GM12878 (cell line): ENCODE data around the gene TRMO. TPM values are rescaled to one million over a fixed set of nuclear protein-coding genes. Genes with fewer than 3 reads are reported as not detected.

Experiments
- ATAC-seq: fragments of 200-7000 bp; cut with Tn5 transposase; 3 replicates; pipeline ENCODE4 v1.9.1; 2020; ENCODE audit warnings: mild to moderate bottlenecking, moderate library complexity
- BruUV-seq: library from RNA; stranded (reverse); fragments of 400-500 nt; replicated peaks from 2 replicates; lab custom pipeline; 2021; lab: Mats Ljungman, UMichigan
- CTCF ChIA-PET: fragments of 300-600 bp; sonication (Branson Sonifier 250); formaldehyde crosslinking; extraction: SDS; loops from one replicate; lab custom pipeline; 2021; ENCODE audit warnings: inconsistent platforms; lab: Yijun Ruan, JAX
- POLR2A ChIA-PET: fragments of 350-600 bp; formaldehyde crosslinking; extraction: SDS; loops from one replicate; lab custom pipeline; 2021; ENCODE audit warnings: inconsistent platforms; lab: Charles Lee
- RAD21 ChIA-PET: fragments of 300-600 bp; sonication (Branson Sonifier 250); formaldehyde crosslinking; loops from one replicate; lab custom pipeline; 2023; ENCODE audit warnings: antibody characterized with exemption; ENCODE audit not compliant: unreplicated experiment; lab: Charles Lee
- SMC1A ChIA-PET: fragments of 300-600 bp; sonication (Branson Sonifier 250); formaldehyde crosslinking; loops from one replicate; lab custom pipeline; 2023; ENCODE audit not compliant: unreplicated experiment, uncharacterized antibody; lab: Charles Lee
- DNase-seq: peaks from one replicate; pipeline ENCODE4 v3.0.0-alpha.2; 2011; ENCODE audit warnings: low read depth, low spot score
- FAIRE-seq: peaks from 3 replicates; lab custom pipeline; 2011; peaks lifted over from hg19 to GRCh38; lab: Jason Lieb, UNC
- H2AFZ ChIP-seq: 2 replicates; pipeline ENCODE4 v1.6.0; 2011; ENCODE audit warnings: low read depth, low read length, control low read depth; ENCODE audit not compliant: control insufficient read depth
- H3K27ac ChIP-seq: 2 replicates; pipeline ENCODE4 v1.5.1; 2011; ENCODE audit warnings: control low read depth; ENCODE audit not compliant: control insufficient read depth, insufficient read depth
- H3K27me3 ChIP-seq, 2 experiments: replicated peaks in 1 of 2; 2 replicates each; pipeline versions ENCODE4 v1.6.0 to v1.6.1; 2011; ENCODE audit warnings: low read length in 1 of 2; ENCODE audit not compliant: control insufficient read depth in 2 of 2, insufficient read depth in 2 of 2
- H3K36me3 ChIP-seq, 2 experiments: 2 replicates each; pipeline ENCODE4 v1.5.1; 2011; ENCODE audit warnings: low read length in 1 of 2; ENCODE audit not compliant: control insufficient read depth in 2 of 2, insufficient read depth in 2 of 2
- H3K4me1 ChIP-seq: 2 replicates; pipeline ENCODE4 v1.6.1; 2011; ENCODE audit warnings: mild to moderate bottlenecking, low read length, moderate library complexity, mixed read lengths; ENCODE audit not compliant: control insufficient read depth, insufficient read depth
- H3K4me2 ChIP-seq: 2 replicates; pipeline ENCODE4 v1.6.0; 2011; ENCODE audit warnings: control low read depth; ENCODE audit not compliant: control insufficient read depth, insufficient read depth
- H3K4me3 ChIP-seq: fragments of 200-600 bp; sonication (generic); 2 replicates; pipeline ENCODE4 v1.5.1; 2016
- H3K79me2 ChIP-seq: 2 replicates; pipeline ENCODE4 v1.6.0; 2011; ENCODE audit warnings: low read length; ENCODE audit not compliant: control insufficient read depth, insufficient read depth
- H3K9ac ChIP-seq: 2 replicates; pipeline ENCODE4 v1.8.0; 2011; ENCODE audit warnings: low read length, control low read depth, mixed read lengths; ENCODE audit not compliant: control insufficient read depth, insufficient read depth
- H3K9me3 ChIP-seq: replicated peaks from 3 replicates; pipeline ENCODE4 v1.5.1; 2011; ENCODE audit warnings: mild to moderate bottlenecking, low read length; ENCODE audit not compliant: control insufficient read depth, insufficient read depth
- H4K20me1 ChIP-seq: 2 replicates; pipeline ENCODE4 v1.6.0; 2011; ENCODE audit not compliant: control insufficient read depth, insufficient read depth
- CUX1 ChIP-seq: IDR thresholded peaks from 2 replicates; pipeline ENCODE4 v1.6.1; 2012; ENCODE audit warnings: improper control_type of control experiment, low read depth, low read length; ENCODE audit not compliant: insufficient replicate concordance
- E4F1 ChIP-seq: fragments of 450-650 bp; IDR thresholded peaks from 2 replicates; pipeline ENCODE4 v1.6.1; 2018; ENCODE audit warnings: borderline replicate concordance, mild to moderate bottlenecking; ENCODE audit not compliant: partially characterized antibody
- GABPA ChIP-seq: IDR thresholded peaks from 2 replicates; pipeline ENCODE4 v1.6.1; 2014; ENCODE audit warnings: antibody characterized with exemption, low read depth, mild to moderate bottlenecking, inconsistent platforms
- IKZF1 ChIP-seq: fragments of 450-650 bp; conservative IDR thresholded peaks from 2 replicates; pipeline ENCODE4 v1.6.1; 2017; ENCODE audit warnings: antibody characterized with exemption, mild to moderate bottlenecking
- IRF4 ChIP-seq: IDR thresholded peaks from 2 replicates; pipeline ENCODE4 v1.6.1; 2011; ENCODE audit warnings: low read depth, low read length
- MTA3 ChIP-seq: IDR thresholded peaks from 2 replicates; pipeline ENCODE4 v1.6.1; 2012; ENCODE audit warnings: low read length, inconsistent platforms, borderline replicate concordance
- NBN ChIP-seq: fragments of 450-650 bp; IDR thresholded peaks from 2 replicates; pipeline ENCODE4 v1.6.1; 2016
- NFYA ChIP-seq: IDR thresholded peaks from 2 replicates; pipeline ENCODE4 v1.6.1; 2011; ENCODE audit warnings: low read depth, mild to moderate bottlenecking, low read length, improper control_type of control experiment, borderline replicate concordance
- NR2C2 ChIP-seq: IDR thresholded peaks from 2 replicates; pipeline ENCODE4 v1.6.1; 2011; ENCODE audit warnings: borderline replicate concordance, low read depth; ENCODE audit not compliant: control insufficient read depth, insufficient read length
- NR2F1 ChIP-seq: fragments of 450-650 bp; conservative IDR thresholded peaks from 2 replicates; pipeline ENCODE4 v1.6.1; 2017; ENCODE audit warnings: mild to moderate bottlenecking
- PRDM15 ChIP-seq: fragments of 450-650 bp; formaldehyde crosslinking; IDR thresholded peaks from 2 replicates; pipeline ENCODE4 v1.4.0; 2020; ENCODE audit warnings: mild to moderate bottlenecking, moderate library complexity
- RBBP5 ChIP-seq: fragments of 200-600 bp; sonication (generic); conservative IDR thresholded peaks from 2 replicates; pipeline ENCODE4 v1.6.1; 2016
- SMAD1 ChIP-seq: fragments of 450-650 bp; IDR thresholded peaks from 2 replicates; pipeline ENCODE4 v1.6.1; 2018; ENCODE audit warnings: mild to moderate bottlenecking, low read depth; ENCODE audit not compliant: partially characterized antibody
- SMAD5 ChIP-seq: IDR thresholded peaks from 2 replicates; pipeline ENCODE4 v1.6.1; 2016; ENCODE audit warnings: antibody characterized with exemption, low read depth
- YBX1 ChIP-seq: fragments of 450-650 bp; IDR thresholded peaks from 2 replicates; pipeline ENCODE4 v1.6.1; 2016; ENCODE audit warnings: antibody characterized with exemption
- WGBS: methylation state at CpG from one replicate; pipeline ENCODE4 v1.1.6; 2016; ENCODE audit warnings: low lambda C conversion rate; ENCODE audit not compliant: insufficient replicate concordance, insufficient coverage; ENCODE audit errors: missing lambda C conversion rate; 5-methylcytosine and 5-hydroxymethylcytosine counted together
- in situ Hi-C: fragments of 300-500 bp; cut with MboI; formaldehyde crosslinking; loops from 9 replicates; pipeline ENCODE4 v1.14.3; 2018; ENCODE audit warnings: mixed read lengths
- intact Hi-C: fragments of 100-400 bp; cut with micrococcal nuclease; formaldehyde crosslinking; loops from one replicate; pipeline ENCODE4 v1.14.2; 2022; ENCODE audit not compliant: unreplicated experiment
- polyA plus RNA-seq, 11 experiments: library from polyadenylated mRNA; depleted of rRNA in 4 of 11; unstranded in 6 of 11; stranded (reverse) in 5 of 11; fragments of >200 nt; fragmentation: Nextera tagmentation in 4 of 11; fragmentation: Illumina TruSeq in 1 of 11; extraction: Ambion mirVana in 4 of 11; extraction: Trizol in 1 of 11; gene quantifications; 1 replicate in 1 of 11; 2 replicates in 10 of 11; pipeline versions ENCODE4 v1.2.1 to v1.2.3, GENCODE V29; 2011 to 2016; ENCODE audit warnings: inconsistent platforms in 2 of 11, missing spikeins in 2 of 11, low read depth in 1 of 11
- total RNA-seq, 4 experiments: library from RNA; depleted of rRNA in 3 of 4; stranded (reverse); fragments of >200 nt in 3 of 4; fragmentation: Illumina TruSeq in 1 of 4; extraction: Trizol in 1 of 4; gene quantifications; 2 replicates each; pipeline versions ENCODE4 v1.2.1 to v1.2.3, GENCODE V29; 2013 to 2021

TRMO gene
- total and polyA plus RNA-seq, 10 of the 15 experiments (the other 5 are each of a cell fraction or from before 2014, with no cell fraction given) = 5.8 to 23.6 (median 15.3) TPM

DNA sequence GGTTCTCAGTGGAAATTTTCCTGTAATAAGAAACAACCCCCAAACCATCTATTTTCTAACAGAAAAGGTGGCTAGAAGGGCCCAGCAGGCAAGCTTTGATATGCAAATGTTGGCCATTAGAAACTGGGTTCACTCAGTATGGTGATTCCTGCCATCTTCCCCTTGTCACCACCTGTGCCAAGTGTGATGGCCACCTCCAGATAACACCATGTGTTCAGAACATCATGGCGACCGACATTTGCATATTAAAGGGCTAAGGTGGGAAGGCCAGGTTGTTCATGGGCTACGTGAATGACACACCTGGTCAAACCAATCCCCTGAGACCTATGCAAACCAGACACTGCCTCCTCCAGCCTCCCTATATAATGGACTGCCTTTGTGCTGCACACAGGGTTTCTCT, 48.9 kb downstream of the TRMO start:
- 35% methylated on average over 3 of the region's 3 CpGs for WGBS
- Histone ChIP-seq H2AFZ (no peak overlapping the region), H3K36me3 (no peaks in the 10 kb centered on the region), H3K79me2 (no peaks in the 10 kb centered on the region), H3K27me3 (peaks cover 0 to 2% of the 10 kb centered on the region in 2 experiments; a peak in 1 of 4 replicates), H4K20me1 (no peaks in the 10 kb centered on the region), H3K27ac (no peak overlapping the region), H3K4me3 (no peak overlapping the region), H3K9me3 (no peaks in the 10 kb centered on the region), H3K4me1 (no peaks in the 10 kb centered on the region), H3K9ac (no peak overlapping the region), H3K4me2 (no peak overlapping the region)
- FAIRE-seq (no peak), ATAC-seq (no peak), DNase-seq (no peak)
- ChIA-PET CTCF (interaction anchor here (1.1 kb wide), 1 partner anchor 14 kb away, joined by 3 read pairs; no protein-coding TSS in a partner anchor), POLR2A (no interaction called here), RAD21 (interaction anchor here (0.7 kb wide), 1 partner anchor 168 kb away, joined by 3 read pairs; no protein-coding TSS in a partner anchor), SMC1A (no interaction called here)
- intact Hi-C loops = no loop called here
- in situ Hi-C loops = no loop called here
- no TSS peak for BruUV-seq
- TF ChIP-seq NFYA (no peak), YBX1 (no peak), E4F1 (no peak), IKZF1 (no peak), GABPA (no peak), IRF4 (no peak), CUX1 (no peak), MTA3 (no peak), NBN (no peak), PRDM15 (no peak), NR2C2 (no peak), SMAD1 (no peak), RBBP5 (no peak), NR2F1 (no peak), SMAD5 (no peak)
